GM23338 (cell line): ENCODE data around the gene MTERF4. TPM values are rescaled to one million over a fixed set of nuclear protein-coding genes. Genes with fewer than 3 reads are reported as not detected.

Experiments used
- CREB1 ChIP-seq: fragments of 250-450 bp; sonication (Bioruptor Pico); IDR thresholded peaks from 2 replicates; pipeline ENCODE4 v1.5.0; 2020; ENCODE audit warnings: low read depth, mild to moderate bottlenecking, moderate library complexity
- polyA plus RNA-seq: library from polyadenylated mRNA; unstranded; fragments of >200 nt; fragmentation: Nextera tagmentation; extraction: Ambion mirVana; gene quantifications from 2 replicates; pipeline ENCODE4 v1.2.1, GENCODE V29; 2016
- total RNA-seq: library from RNA; depleted of rRNA; stranded (reverse); fragments of >200 nt; shearing (Covaris generic); gene quantifications from 2 replicates; pipeline ENCODE4 v1.2.3, GENCODE V29; 2014
- TF ChIP-seq, protein P1 (sequence below): fragments of 250-450 bp; sonication (Bioruptor Pico); IDR thresholded peaks from 2 replicates; pipeline ENCODE4 v1.5.0; 2020; ENCODE audit warnings: mild to moderate bottlenecking, moderate library complexity
- TF ChIP-seq, protein P2 (sequence below): IDR thresholded peaks from one replicate; pipeline ENCODE4 v1.6.1; 2018; ENCODE audit warnings: antibody characterized with exemption; ENCODE audit not compliant: unreplicated experiment

The MTERF4 gene
- total and polyA plus RNA-seq, 2 experiments from 2014 or later: 15.3 to 63.6 TPM

DNA sequence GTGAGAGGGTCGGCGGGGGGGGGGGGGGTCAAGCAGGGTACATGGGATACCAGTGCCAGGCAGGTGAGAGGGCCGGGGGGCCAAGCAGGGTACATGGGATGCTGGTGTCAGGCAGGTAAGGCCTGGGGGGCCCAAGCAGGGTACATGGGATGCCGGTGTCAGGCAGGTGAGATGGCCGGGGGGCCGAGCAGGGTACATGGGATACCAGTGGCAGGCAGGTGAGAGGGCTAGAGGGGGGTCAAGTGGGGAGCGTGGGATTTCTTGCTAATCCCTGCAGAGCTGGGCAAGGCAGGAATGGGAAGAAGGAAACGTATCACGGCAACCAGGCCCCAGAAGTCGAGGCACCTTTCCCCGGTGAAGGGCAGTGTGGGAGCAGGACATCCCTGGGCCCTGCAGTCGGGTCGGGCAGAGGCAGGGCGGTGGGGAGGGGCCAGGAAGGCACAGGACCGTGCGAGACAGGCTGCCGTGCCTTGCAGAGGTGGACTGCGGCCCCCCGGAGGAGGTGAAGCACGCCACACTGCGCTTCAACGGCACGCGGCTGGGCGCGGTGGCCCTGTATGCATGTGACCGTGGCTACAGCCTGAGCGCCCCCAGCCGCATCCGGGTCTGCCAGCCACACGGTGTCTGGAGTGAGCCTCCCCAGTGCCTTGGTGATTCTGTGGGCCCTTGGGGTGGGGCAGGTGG, 49.3 kb downstream of the MTERF4 start (continued):
- TF ChIP-seq, protein P1, sequence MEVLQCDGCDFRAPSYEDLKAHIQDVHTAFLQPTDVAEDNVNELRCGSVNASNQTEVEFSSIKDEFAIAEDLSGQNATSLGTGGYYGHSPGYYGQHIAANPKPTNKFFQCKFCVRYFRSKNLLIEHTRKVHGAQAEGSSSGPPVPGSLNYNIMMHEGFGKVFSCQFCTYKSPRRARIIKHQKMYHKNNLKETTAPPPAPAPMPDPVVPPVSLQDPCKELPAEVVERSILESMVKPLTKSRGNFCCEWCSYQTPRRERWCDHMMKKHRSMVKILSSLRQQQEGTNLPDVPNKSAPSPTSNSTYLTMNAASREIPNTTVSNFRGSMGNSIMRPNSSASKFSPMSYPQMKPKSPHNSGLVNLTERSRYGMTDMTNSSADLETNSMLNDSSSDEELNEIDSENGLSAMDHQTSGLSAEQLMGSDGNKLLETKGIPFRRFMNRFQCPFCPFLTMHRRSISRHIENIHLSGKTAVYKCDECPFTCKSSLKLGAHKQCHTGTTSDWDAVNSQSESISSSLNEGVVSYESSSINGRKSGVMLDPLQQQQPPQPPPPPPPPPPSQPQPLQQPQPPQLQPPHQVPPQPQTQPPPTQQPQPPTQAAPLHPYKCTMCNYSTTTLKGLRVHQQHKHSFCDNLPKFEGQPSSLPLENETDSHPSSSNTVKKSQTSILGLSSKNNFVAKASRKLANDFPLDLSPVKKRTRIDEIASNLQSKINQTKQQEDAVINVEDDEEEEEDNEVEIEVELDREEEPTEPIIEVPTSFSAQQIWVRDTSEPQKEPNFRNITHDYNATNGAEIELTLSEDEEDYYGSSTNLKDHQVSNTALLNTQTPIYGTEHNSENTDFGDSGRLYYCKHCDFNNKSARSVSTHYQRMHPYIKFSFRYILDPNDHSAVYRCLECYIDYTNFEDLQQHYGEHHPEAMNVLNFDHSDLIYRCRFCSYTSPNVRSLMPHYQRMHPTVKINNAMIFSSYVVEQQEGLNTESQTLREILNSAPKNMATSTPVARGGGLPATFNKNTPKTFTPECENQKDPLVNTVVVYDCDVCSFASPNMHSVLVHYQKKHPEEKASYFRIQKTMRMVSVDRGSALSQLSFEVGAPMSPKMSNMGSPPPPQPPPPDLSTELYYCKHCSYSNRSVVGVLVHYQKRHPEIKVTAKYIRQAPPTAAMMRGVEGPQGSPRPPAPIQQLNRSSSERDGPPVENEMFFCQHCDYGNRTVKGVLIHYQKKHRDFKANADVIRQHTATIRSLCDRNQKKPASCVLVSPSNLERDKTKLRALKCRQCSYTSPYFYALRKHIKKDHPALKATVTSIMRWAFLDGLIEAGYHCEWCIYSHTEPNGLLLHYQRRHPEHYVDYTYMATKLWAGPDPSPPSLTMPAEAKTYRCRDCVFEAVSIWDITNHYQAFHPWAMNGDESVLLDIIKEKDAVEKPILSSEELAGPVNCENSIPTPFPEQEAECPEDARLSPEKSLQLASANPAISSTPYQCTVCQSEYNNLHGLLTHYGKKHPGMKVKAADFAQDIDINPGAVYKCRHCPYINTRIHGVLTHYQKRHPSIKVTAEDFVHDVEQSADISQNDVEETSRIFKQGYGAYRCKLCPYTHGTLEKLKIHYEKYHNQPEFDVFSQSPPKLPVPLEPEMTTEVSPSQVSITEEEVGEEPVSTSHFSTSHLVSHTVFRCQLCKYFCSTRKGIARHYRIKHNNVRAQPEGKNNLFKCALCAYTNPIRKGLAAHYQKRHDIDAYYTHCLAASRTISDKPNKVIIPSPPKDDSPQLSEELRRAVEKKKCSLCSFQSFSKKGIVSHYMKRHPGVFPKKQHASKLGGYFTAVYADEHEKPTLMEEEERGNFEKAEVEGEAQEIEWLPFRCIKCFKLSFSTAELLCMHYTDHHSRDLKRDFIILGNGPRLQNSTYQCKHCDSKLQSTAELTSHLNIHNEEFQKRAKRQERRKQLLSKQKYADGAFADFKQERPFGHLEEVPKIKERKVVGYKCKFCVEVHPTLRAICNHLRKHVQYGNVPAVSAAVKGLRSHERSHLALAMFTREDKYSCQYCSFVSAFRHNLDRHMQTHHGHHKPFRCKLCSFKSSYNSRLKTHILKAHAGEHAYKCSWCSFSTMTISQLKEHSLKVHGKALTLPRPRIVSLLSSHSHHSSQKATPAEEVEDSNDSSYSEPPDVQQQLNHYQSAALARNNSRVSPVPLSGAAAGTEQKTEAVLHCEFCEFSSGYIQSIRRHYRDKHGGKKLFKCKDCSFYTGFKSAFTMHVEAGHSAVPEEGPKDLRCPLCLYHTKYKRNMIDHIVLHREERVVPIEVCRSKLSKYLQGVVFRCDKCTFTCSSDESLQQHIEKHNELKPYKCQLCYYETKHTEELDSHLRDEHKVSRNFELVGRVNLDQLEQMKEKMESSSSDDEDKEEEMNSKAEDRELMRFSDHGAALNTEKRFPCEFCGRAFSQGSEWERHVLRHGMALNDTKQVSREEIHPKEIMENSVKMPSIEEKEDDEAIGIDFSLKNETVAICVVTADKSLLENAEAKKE: no peak
- TF ChIP-seq, protein P2, sequence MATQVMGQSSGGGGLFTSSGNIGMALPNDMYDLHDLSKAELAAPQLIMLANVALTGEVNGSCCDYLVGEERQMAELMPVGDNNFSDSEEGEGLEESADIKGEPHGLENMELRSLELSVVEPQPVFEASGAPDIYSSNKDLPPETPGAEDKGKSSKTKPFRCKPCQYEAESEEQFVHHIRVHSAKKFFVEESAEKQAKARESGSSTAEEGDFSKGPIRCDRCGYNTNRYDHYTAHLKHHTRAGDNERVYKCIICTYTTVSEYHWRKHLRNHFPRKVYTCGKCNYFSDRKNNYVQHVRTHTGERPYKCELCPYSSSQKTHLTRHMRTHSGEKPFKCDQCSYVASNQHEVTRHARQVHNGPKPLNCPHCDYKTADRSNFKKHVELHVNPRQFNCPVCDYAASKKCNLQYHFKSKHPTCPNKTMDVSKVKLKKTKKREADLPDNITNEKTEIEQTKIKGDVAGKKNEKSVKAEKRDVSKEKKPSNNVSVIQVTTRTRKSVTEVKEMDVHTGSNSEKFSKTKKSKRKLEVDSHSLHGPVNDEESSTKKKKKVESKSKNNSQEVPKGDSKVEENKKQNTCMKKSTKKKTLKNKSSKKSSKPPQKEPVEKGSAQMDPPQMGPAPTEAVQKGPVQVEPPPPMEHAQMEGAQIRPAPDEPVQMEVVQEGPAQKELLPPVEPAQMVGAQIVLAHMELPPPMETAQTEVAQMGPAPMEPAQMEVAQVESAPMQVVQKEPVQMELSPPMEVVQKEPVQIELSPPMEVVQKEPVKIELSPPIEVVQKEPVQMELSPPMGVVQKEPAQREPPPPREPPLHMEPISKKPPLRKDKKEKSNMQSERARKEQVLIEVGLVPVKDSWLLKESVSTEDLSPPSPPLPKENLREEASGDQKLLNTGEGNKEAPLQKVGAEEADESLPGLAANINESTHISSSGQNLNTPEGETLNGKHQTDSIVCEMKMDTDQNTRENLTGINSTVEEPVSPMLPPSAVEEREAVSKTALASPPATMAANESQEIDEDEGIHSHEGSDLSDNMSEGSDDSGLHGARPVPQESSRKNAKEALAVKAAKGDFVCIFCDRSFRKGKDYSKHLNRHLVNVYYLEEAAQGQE: no peak
- no peak for TF ChIP-seq CREB1 (CRISPR knock-in tag)
